HG02885 (cell line): ENCODE results near the gene APBB2.
"Not testable (repeated sequence)": the region's sequence is repeated elsewhere in the genome, so short reads cannot be mapped to it uniquely, and the experiment has no call there.

ENCODE experiments used
- ATAC-seq: cut with Tn5 transposase; IDR thresholded peaks from one replicate; pipeline ENCODE4 v1.9.1; 2021; ENCODE audit warnings: mild to moderate bottlenecking; ENCODE audit not compliant: unreplicated experiment, poor library complexity

The APBB2 gene

GRCh38 chr4:40923316-40924095 lies 290.8 kb downstream of the APBB2 start:
- no peak for ATAC-seq

- ATAC-seq: not testable (repeated sequence)
Measured at GRCh38 chr4:40919976-40920375, 294.4 kb downstream of the APBB2 start.

GRCh38 chr4:40918330-40918729 lies 296.0 kb downstream of the APBB2 start:
- ATAC-seq: no peak

GRCh38 chr4:40916880-40917279 lies 297.5 kb downstream of the APBB2 start:
- ATAC-seq: peak; percentile 95

- no peak for ATAC-seq
Measured at GRCh38 chr4:40916218-40916555, 298.2 kb downstream of the APBB2 start.

- no peak for ATAC-seq
Measured at GRCh38 chr4:40915318-40916217, 298.8 kb downstream of the APBB2 start.

- no peak for ATAC-seq
Measured at GRCh38 chr4:40912460-40913184, 301.7 kb downstream of the APBB2 start.

GRCh38 chr4:40910706-40911105 lies 303.6 kb downstream of the APBB2 start:
- no peak for ATAC-seq

GRCh38 chr4:40909363-40909876 lies 304.9 kb downstream of the APBB2 start:
- ATAC-seq: peak; percentile 25

GRCh38 chr4:40908702-40909362 lies 305.5 kb downstream of the APBB2 start:
- peak; percentile 95 for ATAC-seq

- no peak for ATAC-seq
Measured at GRCh38 chr4:40908297-40908696, 306.0 kb downstream of the APBB2 start.

- ATAC-seq: no peak
Measured at GRCh38 chr4:40905414-40905813, 308.9 kb downstream of the APBB2 start.

- ATAC-seq: not testable (repeated sequence)
Measured at GRCh38 chr4:40900531-40900930, 313.8 kb downstream of the APBB2 start.

GRCh38 chr4:40897557-40898203 lies 316.7 kb downstream of the APBB2 start:
- ATAC-seq: peak; percentile 86

GRCh38 chr4:40890764-40891163 lies 323.6 kb downstream of the APBB2 start:
- ATAC-seq: no peak

- no peak for ATAC-seq
Measured at GRCh38 chr4:40890199-40890598, 324.1 kb downstream of the APBB2 start.

- ATAC-seq: no peak
Measured at GRCh38 chr4:40888933-40889332, 325.4 kb downstream of the APBB2 start.

- no peak for ATAC-seq
Measured at GRCh38 chr4:40887764-40888131, 326.6 kb downstream of the APBB2 start.

- no peak for ATAC-seq
Measured at GRCh38 chr4:40886931-40887763, 327.2 kb downstream of the APBB2 start.
